Left colon (tissue), 2 donors: ENCODE results near the gene NUMA1. TPM values are rescaled to one million over a fixed set of nuclear protein-coding genes. Genes with fewer than 3 reads are reported as not detected.
A peak's percentile ranks its signal among the peaks of the same experiment; 100 is the strongest.

Experiments
- ATAC-seq: fragments of 200-7000 bp; cut with Tn5 transposase; one replicate; pipeline ENCODE4 v1.9.1; 2020; ENCODE audit warnings: mild to moderate bottlenecking, moderate library complexity
- DNase-seq, 2 donors: peaks; one replicate each; pipeline ENCODE4 v3.0.0-alpha.2; 2020
- intact Hi-C, 2 donors: fragments of 100-400 bp; cut with DNase I in 1 of 2; cut with micrococcal nuclease in 1 of 2; formaldehyde crosslinking; loops; one replicate each; pipeline versions ENCODE4 v1.11.2 to v1.14.0; 2022; cut with DNase I, micrococcal nuclease
- total RNA-seq, 2 donors: library from RNA; stranded (reverse); fragmentation: NEBNext Ultra II Directional; extraction: Animal tissue kit (Norgen Biotek cat#: 25700); gene quantifications; one replicate each; pipeline ENCODE4 v1.2.1, GENCODE V29; 2021
- donor health status: DM: no; HTN: no; CAD: no.
- donor health status: DM: yes; HTN: yes; CAD: no.

NUMA1 gene
- total RNA-seq, 2 donors from 2014 or later: 157 to 183 TPM

- DNase-seq: peak; percentile 81 to 88
- intact Hi-C loops: loop anchor here in 1 of 2 donors (1.0 kb wide), 1 partner anchor 41 kb away; the partner anchor contains the start of genes LRRC51 and NUMA1
- peak; percentile 68 for ATAC-seq
Measured at GRCh38 chr11:72039031-72039855, 41.1 kb downstream of the NUMA1 start.

- ATAC-seq (peak; percentile 20), DNase-seq (peak; percentile 45 to 72)
- intact Hi-C loops: no loop called here
Measured at GRCh38 chr11:72038491-72038890, 41.9 kb downstream of the NUMA1 start.

GRCh38 chr11:72037554-72038311, 42.6 kb downstream of the NUMA1 start:
- DNase-seq: no peak
- ATAC-seq: no peak
- intact Hi-C loops: no loop called here

GRCh38 chr11:72036687-72037086, 43.7 kb downstream of the NUMA1 start:
- intact Hi-C loops: no loop called here

GRCh38 chr11:72030472-72031045, 49.8 kb downstream of the NUMA1 start:
- ATAC-seq (peak; percentile 84), DNase-seq (no peak)
- intact Hi-C loops: no loop called here

More at GRCh38 chr11:72036687-72037086, 43.7 kb downstream of the NUMA1 start:
- DNase-seq (no peak), ATAC-seq (no peak)

- no peak for ATAC-seq
- intact Hi-C loops: no loop called here
- DNase-seq: no peak
Measured at GRCh38 chr11:72026090-72026489, 54.3 kb downstream of the NUMA1 start.

GRCh38 chr11:72024069-72024754, 56.1 kb downstream of the NUMA1 start:
- intact Hi-C loops: no loop called here
- no peak for DNase-seq
- no peak for ATAC-seq

GRCh38 chr11:72023335-72023734, 57.0 kb downstream of the NUMA1 start:
- DNase-seq: no peak
- intact Hi-C loops: no loop called here
- ATAC-seq: no peak

- no peak for DNase-seq
- ATAC-seq: no peak
- intact Hi-C loops: no loop called here
Measured at GRCh38 chr11:72018171-72018570, 62.2 kb downstream of the NUMA1 start.

- intact Hi-C loops: no loop called here
- ATAC-seq (peak; percentile 10), DNase-seq (no peak)
Measured at GRCh38 chr11:72015511-72016061, 64.8 kb downstream of the NUMA1 start.

- DNase-seq: no peak
- intact Hi-C loops: no loop called here
- ATAC-seq: peak; percentile 9
Measured at GRCh38 chr11:72014761-72015320, 65.5 kb downstream of the NUMA1 start.

- intact Hi-C loops: no loop called here
- DNase-seq: no peak
- ATAC-seq: peak; percentile 5
Measured at GRCh38 chr11:72013765-72014711, 66.3 kb downstream of the NUMA1 start.

GRCh38 chr11:72012897-72013721, 67.2 kb downstream of the NUMA1 start:
- DNase-seq: no peak
- peak; percentile 14 for ATAC-seq
- intact Hi-C loops: no loop called here

- DNase-seq: no peak
- intact Hi-C loops: no loop called here
- ATAC-seq: no peak
Measured at GRCh38 chr11:72012091-72012630, 68.2 kb downstream of the NUMA1 start.

- no peak for ATAC-seq
- DNase-seq: no peak
- intact Hi-C loops: no loop called here
Measured at GRCh38 chr11:72010529-72011233, 69.7 kb downstream of the NUMA1 start.

GRCh38 chr11:72009156-72009555, 71.2 kb downstream of the NUMA1 start:
- DNase-seq (no peak), ATAC-seq (no peak)
- intact Hi-C loops: no loop called here
